8988T (cell line): ENCODE results near the gene PRKAR2B.
A peak's percentile ranks its signal among the peaks of the same experiment; 100 is the strongest.

Experiments
- DNase-seq: peaks from one replicate; pipeline ENCODE4 v3.0.0; 2011

PRKAR2B gene

GRCh38 chr7:107044347-107045194, at the start of gene PRKAR2B:
Gene PRKAR2B (plus strand): TSS chr7:107044705. CDS start chr7:107044908, 203 bp downstream.
- peak; percentile 84 for DNase-seq

GRCh38 chr7:106994833-106995232, 49.7 kb upstream of the PRKAR2B start:
- no peak for DNase-seq

DNA sequence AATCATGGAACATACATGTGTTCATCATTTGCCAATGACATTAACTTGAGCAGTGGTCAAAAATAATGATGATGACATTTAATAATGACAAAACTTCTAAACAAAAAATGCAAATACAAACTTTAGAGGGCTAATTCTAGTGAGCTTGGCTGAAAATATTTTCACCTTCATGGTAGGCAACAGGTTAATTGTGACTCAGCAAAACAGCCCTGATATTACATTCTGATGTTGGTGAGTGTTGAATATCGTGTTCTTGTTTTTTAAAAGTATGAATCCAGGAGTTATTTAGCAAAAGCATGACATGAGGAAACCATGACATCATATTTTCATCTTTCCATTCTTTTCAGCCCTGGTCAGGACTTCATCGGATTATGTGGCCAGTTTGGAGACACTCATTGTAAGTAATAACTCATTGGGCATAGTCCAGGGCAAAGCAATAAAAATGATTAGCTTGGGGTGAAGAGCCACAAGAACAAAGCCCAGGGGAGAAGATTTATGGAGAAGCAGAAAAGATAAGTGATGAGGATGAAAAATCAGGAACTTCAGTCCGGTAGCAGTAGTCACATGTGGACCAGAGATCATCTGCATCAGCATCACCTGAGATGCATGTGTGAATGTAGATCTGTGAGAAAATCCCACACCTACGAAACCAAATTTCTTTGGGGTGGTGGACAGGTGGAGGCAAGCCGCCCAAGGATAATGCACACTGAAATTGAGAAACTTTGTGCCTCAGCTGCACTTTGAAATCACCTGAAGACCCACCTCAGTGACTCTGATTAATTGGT, 46.8 kb upstream of the PRKAR2B start:
- DNase-seq = no peak

DNA sequence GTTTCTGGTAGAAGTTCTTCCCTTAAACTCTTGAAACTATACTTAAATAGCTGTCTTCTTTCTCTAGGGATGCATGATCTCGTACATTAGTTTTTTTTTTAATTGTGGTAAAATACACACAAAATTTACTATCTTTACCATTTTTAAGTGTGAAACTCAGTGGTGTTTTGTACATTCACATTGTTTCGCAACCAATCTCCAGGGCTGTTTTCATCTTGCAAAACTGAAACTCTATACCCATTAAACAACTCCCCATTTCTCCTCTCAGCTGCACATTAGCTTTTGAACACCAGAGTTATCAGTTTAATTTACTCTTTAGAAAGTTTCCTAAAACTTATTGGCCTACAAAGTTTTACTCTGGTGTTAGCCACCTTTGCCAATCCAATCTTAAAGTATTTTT, 45.5 kb upstream of the PRKAR2B start:
- no peak for DNase-seq

- no peak for DNase-seq
Observed at GRCh38 chr7:107001490-107001889, 43.0 kb upstream of the PRKAR2B start.

DNA sequence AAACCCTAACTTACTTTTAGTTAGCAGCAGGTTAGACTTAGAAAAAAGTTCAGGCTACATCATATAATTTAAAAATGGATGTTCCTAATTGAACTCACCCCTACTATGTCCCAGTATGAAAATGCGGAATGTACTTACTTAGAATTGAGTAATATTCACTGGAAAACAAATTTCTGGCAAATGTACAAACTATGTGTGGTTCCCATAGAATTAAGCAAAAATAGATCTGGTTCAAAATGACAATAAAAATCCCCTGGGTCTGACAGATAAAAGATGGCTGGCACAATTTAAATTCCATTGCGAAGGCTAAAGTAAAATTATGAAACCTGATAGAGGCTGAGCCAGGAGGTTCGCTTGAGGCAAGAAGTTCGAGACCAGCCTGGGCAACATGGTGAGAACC, 42.4 kb upstream of the PRKAR2B start:
- DNase-seq = no peak

- no peak for DNase-seq
Observed at GRCh38 chr7:107002529-107002998, 41.9 kb upstream of the PRKAR2B start.

DNA sequence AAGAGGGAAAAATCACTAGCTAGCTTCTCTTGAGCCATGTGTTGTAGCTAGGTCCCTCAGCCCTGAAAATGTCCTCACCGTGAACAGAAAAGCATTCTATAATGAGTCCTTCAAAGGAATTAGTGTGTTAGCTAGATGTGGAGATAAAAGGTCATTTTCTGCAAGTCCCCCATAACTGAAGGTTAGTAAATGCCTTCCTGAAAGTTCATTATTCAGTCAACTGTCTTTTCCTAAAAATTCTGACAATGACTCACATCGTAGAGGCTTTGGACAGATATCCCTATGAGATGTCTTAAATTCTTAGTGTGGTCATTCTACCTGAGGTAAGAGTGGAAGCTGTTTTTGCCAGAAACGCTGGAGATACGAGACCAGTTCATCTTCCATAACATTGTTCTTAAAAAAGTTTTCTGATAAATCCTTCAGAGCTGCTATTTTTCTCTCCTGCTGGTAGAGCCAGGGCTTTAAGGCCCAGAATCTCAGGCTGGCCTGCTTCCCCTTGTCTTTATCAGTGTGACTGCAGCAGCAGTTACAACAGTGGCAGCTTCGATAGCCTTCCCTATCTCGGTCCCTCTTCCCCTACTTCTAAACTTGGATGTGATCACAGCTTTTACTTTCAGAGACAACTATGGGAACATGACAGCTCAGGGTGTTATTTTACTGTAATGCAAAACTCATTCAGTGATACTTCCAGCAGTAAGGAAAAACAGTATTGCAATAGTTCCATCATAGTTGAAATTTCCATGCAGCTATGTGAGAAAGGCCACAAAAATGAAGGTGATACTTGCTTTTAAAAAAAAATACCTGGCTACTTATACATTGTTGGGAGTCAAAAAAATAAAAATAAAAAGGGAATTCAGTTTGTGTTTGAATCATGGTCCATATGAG, 37.3 kb upstream of the PRKAR2B start:
- no peak for DNase-seq

- no peak for DNase-seq
Observed at GRCh38 chr7:107007892-107008287, 36.6 kb upstream of the PRKAR2B start.

- DNase-seq = no peak
Observed at GRCh38 chr7:107009846-107010203, 34.7 kb upstream of the PRKAR2B start.

DNA sequence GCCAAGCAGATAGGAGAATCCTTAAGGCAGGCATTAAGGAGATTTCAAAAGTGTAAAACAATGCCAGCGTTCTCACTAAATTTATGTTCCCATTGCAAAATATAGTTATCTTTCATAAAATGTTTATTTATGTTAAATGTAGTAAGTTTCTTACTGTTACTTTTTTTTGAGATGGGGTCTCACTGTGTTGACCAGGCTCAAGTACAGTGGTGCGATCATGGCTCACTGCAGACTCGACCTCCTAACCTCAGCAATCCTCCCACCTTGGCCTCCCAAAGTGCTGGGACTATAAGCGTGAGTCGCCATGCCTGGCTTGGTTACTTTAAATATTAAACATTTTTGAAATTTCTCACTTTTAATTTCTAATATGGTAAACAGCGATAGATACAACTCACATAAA, 31.8 kb upstream of the PRKAR2B start:
- no peak for DNase-seq

- DNase-seq = no peak
Observed at GRCh38 chr7:107014387-107015023, 30.0 kb upstream of the PRKAR2B start.

- DNase-seq = no peak
Observed at GRCh38 chr7:107016312-107016711, 28.2 kb upstream of the PRKAR2B start.

GRCh38 chr7:107017965-107018719, 26.4 kb upstream of the PRKAR2B start:
- no peak for DNase-seq

- DNase-seq = no peak
Observed at GRCh38 chr7:107020400-107020799, 24.1 kb upstream of the PRKAR2B start.

DNA sequence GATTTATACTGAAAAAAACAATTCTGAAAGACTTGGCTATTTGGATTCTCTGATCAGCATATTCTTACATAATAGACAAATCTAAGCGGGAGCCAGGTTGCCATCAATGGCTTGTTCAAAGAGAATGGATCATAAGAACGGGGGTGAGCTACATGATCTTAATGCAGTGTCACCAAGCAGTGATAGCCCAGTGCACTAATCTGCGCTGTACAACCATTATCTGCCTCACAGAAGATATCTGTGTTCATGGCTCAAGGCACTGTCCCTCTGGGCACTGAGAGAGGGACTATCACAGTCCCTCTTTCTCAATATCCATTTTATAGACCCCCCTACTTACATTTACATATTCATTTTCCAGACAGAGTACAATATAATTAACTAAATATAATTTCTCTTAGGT, 22.9 kb upstream of the PRKAR2B start:
- no peak for DNase-seq

DNA sequence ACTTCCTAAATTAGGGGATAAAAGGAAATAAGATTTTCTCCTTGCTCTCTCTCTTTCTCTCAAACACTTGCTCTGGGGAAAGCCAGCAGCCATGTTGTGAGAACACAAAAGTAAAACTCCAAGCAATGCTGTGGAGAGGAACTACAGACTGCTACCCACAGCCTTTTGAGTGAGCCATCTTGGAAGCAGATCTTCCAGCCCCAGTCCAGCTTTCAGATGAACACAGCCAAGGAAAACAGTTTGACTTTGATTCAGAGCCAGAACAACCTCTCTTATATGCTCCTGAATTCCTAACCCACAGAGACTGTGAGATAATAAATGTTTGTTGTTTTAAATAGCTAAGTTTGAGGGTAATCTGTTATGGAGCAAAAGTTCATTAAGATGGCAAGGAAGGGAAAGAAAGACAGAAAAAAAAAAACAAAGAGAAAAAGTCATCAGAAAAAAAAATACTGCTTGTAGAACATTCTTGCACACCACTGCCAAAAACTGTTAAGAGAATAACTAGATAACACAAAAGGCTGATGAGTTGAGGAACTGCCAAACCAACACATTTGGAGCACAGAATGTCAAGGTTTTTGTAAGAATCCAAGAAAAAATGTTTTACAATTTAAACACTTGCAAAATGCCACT, 20.9 kb upstream of the PRKAR2B start:
- DNase-seq = no peak

DNA sequence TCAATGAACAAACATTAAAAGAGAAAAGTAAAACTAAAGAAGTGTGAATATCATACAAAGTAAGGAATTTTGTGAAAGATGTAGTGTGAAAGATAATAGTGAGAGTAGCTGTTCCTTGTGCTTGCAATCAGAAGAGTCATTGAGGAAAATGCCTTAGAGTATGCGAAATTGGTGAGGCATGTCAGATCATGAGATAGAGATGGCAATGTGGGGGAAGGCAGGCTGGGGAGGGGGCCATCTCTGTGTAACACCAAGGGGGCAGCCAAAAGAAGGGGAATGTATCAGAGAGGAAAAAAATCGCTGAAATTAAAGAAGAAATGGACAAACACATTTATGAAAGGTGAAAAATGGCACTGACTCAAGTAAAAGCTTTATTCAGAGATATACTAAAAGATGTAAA, 19.6 kb upstream of the PRKAR2B start:
- DNase-seq = no peak

DNA sequence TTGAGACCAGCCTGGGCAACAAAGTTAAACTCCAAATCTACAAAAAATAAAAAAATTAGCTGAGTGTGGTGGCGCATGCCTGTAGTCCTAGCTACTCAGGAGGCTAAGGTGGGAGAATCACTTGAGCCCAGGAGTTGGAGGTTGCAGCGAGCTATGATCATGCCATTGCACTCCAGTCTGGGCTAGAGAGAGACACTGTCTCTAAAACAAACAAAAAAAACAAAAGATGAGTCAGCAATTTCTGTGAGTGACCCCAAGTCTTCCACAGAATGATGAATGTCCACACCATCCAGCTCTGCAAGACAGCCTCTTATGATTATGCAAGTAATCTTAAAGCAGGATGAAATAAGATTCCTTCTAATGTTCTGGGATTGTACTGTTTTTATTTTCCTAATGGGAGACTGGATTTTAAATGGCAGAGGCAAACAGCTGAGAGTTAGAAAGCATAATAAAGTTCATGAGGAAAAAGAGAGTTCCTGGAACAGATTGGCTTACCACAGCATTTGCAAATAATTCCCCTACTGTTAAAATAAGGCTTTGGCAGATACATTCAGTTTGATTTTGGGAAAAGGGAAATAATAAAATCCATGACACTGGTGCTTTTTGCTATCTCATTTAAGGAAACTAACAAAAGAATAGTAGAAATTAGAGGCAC, 18.9 kb upstream of the PRKAR2B start:
- no peak for DNase-seq

DNA sequence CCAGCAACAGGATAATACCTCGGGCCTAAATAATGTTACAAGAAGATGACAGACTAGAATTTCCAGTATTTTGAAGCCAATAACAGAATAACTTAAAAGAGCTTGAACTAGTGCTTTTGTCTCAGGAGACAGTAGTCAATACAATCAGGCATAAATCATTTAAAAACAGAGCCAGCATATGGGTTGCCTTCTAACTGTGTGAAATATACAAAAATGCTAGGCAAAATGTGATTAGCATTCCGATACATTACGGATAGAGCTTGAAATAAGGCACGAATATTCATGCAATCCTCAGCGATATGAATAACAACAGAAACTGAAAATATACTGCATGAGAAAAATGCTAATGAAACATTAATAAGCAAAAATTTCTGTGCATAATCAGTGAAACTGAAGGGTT, 18.3 kb upstream of the PRKAR2B start:
- DNase-seq = no peak

DNA sequence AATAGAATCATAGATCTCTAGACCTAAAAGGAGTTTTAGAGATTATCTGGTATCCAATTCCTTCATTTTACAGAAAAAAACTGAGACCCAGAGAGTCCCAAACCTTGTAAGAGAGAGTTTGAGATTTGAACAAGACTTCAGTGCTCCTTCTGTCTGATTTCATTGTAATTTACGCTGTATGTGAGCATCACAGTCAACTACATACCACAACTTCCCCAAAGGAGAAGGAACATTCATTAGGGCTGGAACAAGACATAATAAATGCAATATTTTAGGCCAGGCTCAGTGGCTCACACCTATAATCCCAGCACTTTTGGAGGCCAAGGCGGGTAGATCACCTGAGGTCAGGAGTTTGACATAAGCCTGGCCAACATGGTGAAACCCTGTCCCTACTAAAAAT, 17.3 kb upstream of the PRKAR2B start:
- no peak for DNase-seq
